Measurements from ENCODE around the gene MGAT4A. TPM values are rescaled to one million over a fixed set of nuclear protein-coding genes. Genes with fewer than 3 reads are reported as not detected.

MGAT4A gene
- total and polyA plus RNA-seq, 8 donors = 14.1 to 72.1 (median 56.7) TPM

DNA sequence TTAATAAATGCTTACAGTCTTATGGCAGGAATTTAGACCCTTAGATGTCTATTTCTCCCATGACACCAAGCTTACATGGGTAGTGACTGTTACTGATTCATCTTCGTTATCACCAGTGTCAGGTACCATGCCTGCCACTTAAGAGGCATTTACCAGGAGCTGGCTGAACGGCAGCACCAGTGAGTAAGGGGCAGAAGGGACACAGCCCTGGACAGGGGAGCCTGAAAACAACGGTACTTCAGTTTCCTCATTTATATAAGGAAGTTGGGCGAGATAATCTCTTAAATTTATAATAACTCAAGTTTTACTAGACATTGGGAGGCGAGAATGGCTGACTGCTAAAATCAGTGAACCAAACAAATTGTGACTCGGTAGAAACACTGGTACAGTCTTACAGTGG is 123.8 kb downstream of the MGAT4A start:
- WGBS, 2 donors = 31 to 34% methylated on average over 6 of the region's 6 CpGs
- peaks cover 0 to 16% (median under 1%) of the 10 kb centered on the region in 3 donors for H3K36me3 ChIP-seq
- DNase-seq = no peak
- no peak for ATAC-seq
- H3K4me1 ChIP-seq = peaks cover 22 to 37% (median 27%) of the 10 kb centered on the region in 3 donors
- H3K27me3 ChIP-seq = no peaks in the 10 kb centered on the region
- H3K9me3 ChIP-seq = no peaks in the 10 kb centered on the region
- peak overlapping the region in 3 of 4 donors; percentile 80 to 95 (median 90) for H3K4me3 ChIP-seq
- intact Hi-C loops (cut with DNase I) = no loop called here
- no peak for FAIRE-seq
- TF ChIP-seq CTCF (IDR thresholded peaks at IDR 0.05) = no peak
- H3K27ac ChIP-seq = no peak overlapping the region

- no peaks in the 10 kb centered on the region for H3K9me3 ChIP-seq
- no peak overlapping the region for H3K27ac ChIP-seq
- peaks cover 22 to 35% (median 27%) of the 10 kb centered on the region in 3 donors for H3K4me1 ChIP-seq
- TF ChIP-seq CTCF (IDR thresholded peaks at IDR 0.05) = no peak
- DNase-seq = no peak
- WGBS, 2 donors = 31 to 32% methylated on average over 7 of the region's 7 CpGs
- intact Hi-C loops (cut with DNase I) = no loop called here
- no peak for ATAC-seq
- no peak for FAIRE-seq
- H3K36me3 ChIP-seq = peaks cover 0 to 23% (median 3%) of the 10 kb centered on the region in 3 donors
- H3K27me3 ChIP-seq = no peaks in the 10 kb centered on the region
- peak overlapping the region in 1 of 4 donors; percentile 95 for H3K4me3 ChIP-seq
These were observed 124.5 kb downstream of the MGAT4A start for GRCh38 chr2:98606431-98606830.

- H3K36me3 ChIP-seq = peaks cover 3 to 34% (median 7%) of the 10 kb centered on the region in 3 donors
- DNase-seq (no peak), ATAC-seq (no peak), FAIRE-seq (no peak)
- H3K4me3 ChIP-seq = no peak overlapping the region
- intact Hi-C loops (cut with DNase I) = no loop called here
- peaks cover 18 to 22% (median 20%) of the 10 kb centered on the region in 3 donors for H3K4me1 ChIP-seq
- no peaks in the 10 kb centered on the region for H3K9me3 ChIP-seq
- H3K27ac ChIP-seq = no peak overlapping the region
- no peak for TF ChIP-seq CTCF (IDR thresholded peaks at IDR 0.05)
- no peaks in the 10 kb centered on the region for H3K27me3 ChIP-seq
- WGBS, 2 donors = 70 to 77% methylated on average over 3 of the region's 3 CpGs
These were observed 125.9 kb downstream of the MGAT4A start for GRCh38 chr2:98605076-98605475.

DNA sequence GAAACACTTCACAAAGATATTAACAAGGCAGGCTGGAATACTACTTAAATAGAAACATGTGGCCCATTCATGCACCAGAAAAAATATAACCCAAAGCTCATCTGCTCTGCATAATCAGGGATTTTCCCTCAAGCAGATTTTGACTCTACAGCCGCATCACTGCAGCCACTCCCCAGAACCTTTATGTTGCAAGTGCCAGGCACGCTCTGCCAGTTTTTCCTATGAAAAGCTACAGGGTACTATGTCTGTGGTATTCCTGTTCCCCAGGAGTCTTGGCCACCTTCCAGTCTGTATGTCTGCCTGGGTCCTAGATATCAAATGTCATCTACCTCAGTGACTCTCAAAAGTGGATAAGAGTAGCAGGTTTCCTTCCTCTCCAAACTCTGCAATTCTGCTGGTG is 126.4 kb downstream of the MGAT4A start:
- TF ChIP-seq CTCF (IDR thresholded peaks at IDR 0.05) = no peak
- no peak for ATAC-seq
- H3K4me1 ChIP-seq = peaks cover 13 to 17% (median 15%) of the 10 kb centered on the region in 3 donors
- DNase-seq = no peak
- no peak overlapping the region for H3K27ac ChIP-seq
- no peaks in the 10 kb centered on the region for H3K27me3 ChIP-seq
- FAIRE-seq = no peak
- WGBS, 2 donors = 83 to 90% methylated on average over 2 of the region's 2 CpGs
- H3K9me3 ChIP-seq = no peaks in the 10 kb centered on the region
- H3K4me3 ChIP-seq = no peak overlapping the region
- intact Hi-C loops (cut with DNase I) = no loop called here
- H3K36me3 ChIP-seq = peaks cover 3 to 39% (median 12%) of the 10 kb centered on the region in 3 donors

DNA sequence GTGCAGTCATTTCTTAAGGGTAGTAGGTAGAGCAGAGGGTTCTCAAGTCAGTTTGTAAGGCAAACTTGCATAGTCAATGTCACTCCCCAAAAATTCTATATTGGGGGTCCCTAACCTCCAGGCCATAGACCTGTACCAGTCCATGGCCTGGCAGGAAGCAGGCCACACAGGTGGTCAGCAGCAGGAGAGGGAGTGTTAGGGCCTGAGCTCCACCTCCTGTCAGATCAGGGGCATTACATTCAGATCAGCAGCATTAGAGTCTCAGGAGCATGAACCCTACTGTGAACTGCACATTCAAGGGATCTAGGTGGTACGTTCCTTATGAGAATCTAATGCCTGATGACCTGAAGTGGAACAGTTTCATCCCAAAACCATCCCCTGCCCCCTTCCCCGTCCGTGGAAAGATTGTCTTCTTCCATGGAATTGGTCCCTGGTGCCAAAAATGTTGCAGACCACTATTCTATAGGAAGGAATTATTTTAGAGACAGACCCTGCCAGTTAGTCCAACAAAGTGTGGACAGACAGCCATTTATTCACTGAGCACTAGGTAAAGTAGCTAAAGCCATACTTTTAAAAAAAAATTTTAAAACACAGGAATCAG is 129.3 kb downstream of the MGAT4A start:
- Histone ChIP-seq H3K9me3 (no peaks in the 10 kb centered on the region), H3K27me3 (no peaks in the 10 kb centered on the region), H3K36me3 (peaks cover 3 to 40% (median 12%) of the 10 kb centered on the region in 3 donors), H3K27ac (no peak overlapping the region), H3K4me1 (peaks cover 4 to 6% (median 4%) of the 10 kb centered on the region in 3 donors), H3K4me3 (no peak overlapping the region)
- 66 to 69% methylated on average over 3 of the region's 3 CpGs for WGBS, 2 donors
- intact Hi-C loops (cut with DNase I) = no loop called here
- TF ChIP-seq CTCF (IDR thresholded peaks at IDR 0.05) = peak in 1 of 4 donors; percentile 23
- peak; percentile 51 to 87 (median 82) for ATAC-seq
- FAIRE-seq = no peak
- no peak for DNase-seq
